ENCODE measurements around the gene PTPRJ. TPM values are rescaled to one million over a fixed set of nuclear protein-coding genes. Genes with fewer than 3 reads are reported as not detected.

Gene PTPRJ
- total RNA-seq, 1 experiment from 2014 or later, result 11.0 TPM

GRCh38 chr11:48125866-48126265, 145.5 kb downstream of the PTPRJ start:
- H3K27me3 Mint-ChIP-seq (ENCODE audit: insufficient read depth, unreplicated experiment), result no peaks in the 10 kb centered on the region
- ChIA-PET CTCF (no interaction called here), POLR2A (no interaction called here)
- no peaks in the 10 kb centered on the region for H3K27me3 ChIP-seq (replicated peaks; ENCODE audit: control insufficient read depth, insufficient read depth, low read length)
- H3K36me3 ChIP-seq (ENCODE audit: control insufficient read depth, insufficient read depth, low read length), result no peaks in the 10 kb centered on the region
- no peak overlapping the region for H3K4me3 ChIP-seq (ENCODE audit: low read depth, low read length)
- no peaks in the 10 kb centered on the region for H3K36me3 Mint-ChIP-seq (ENCODE audit: insufficient read depth, unreplicated experiment)
- no peaks in the 10 kb centered on the region for H3K4me1 Mint-ChIP-seq (ENCODE audit: low read depth, unreplicated experiment)
- no peaks in the 10 kb centered on the region for H3K9me3 ChIP-seq
- TF ChIP-seq CTCF (IDR thresholded peaks at IDR 0.05; ENCODE audit: insufficient read depth in 1 of 2, low read depth in 1 of 2, low read length in 1 of 2, severe bottlenecking in 1 of 2, unreplicated experiment in 1 of 2), result no peak
- DNase-seq, result no peak
- no peak overlapping the region for H3K4me3 Mint-ChIP-seq (ENCODE audit: unreplicated experiment)
- no peak overlapping the region for H3K27ac Mint-ChIP-seq (ENCODE audit: unreplicated experiment)
- intact Hi-C loops (cut with micrococcal nuclease; ENCODE audit: unreplicated experiment), result no loop called here
- BruUV-seq (replicated peaks), result no TSS peak
- H3K9me3 Mint-ChIP-seq (ENCODE audit: unreplicated experiment), result no peaks in the 10 kb centered on the region
- no peaks in the 10 kb centered on the region for H3K4me1 ChIP-seq

- no TSS peak for BruUV-seq (replicated peaks)
- H3K4me3 Mint-ChIP-seq (ENCODE audit: unreplicated experiment), result no peak overlapping the region
- no peaks in the 10 kb centered on the region for H3K9me3 Mint-ChIP-seq (ENCODE audit: unreplicated experiment)
- H3K9me3 ChIP-seq, result no peaks in the 10 kb centered on the region
- intact Hi-C loops (cut with micrococcal nuclease; ENCODE audit: unreplicated experiment), result no loop called here
- CTCF ChIA-PET, result no interaction called here
- TF ChIP-seq CTCF (IDR thresholded peaks at IDR 0.05; ENCODE audit: insufficient read depth in 1 of 2, low read depth in 1 of 2, low read length in 1 of 2, severe bottlenecking in 1 of 2, unreplicated experiment in 1 of 2), result no peak
- H3K4me3 ChIP-seq (ENCODE audit: low read depth, low read length), result no peak overlapping the region
- no peaks in the 10 kb centered on the region for H3K27me3 ChIP-seq (replicated peaks; ENCODE audit: control insufficient read depth, insufficient read depth, low read length)
- H3K36me3 ChIP-seq (ENCODE audit: control insufficient read depth, insufficient read depth, low read length), result no peaks in the 10 kb centered on the region
- no peaks in the 10 kb centered on the region for H3K27me3 Mint-ChIP-seq (ENCODE audit: insufficient read depth, unreplicated experiment)
- no peak for DNase-seq
- no peaks in the 10 kb centered on the region for H3K4me1 Mint-ChIP-seq (ENCODE audit: low read depth, unreplicated experiment)
- H3K36me3 Mint-ChIP-seq (ENCODE audit: insufficient read depth, unreplicated experiment), result no peaks in the 10 kb centered on the region
- POLR2A ChIA-PET, result no interaction called here
- H3K27ac Mint-ChIP-seq (ENCODE audit: unreplicated experiment), result no peak overlapping the region
- H3K4me1 ChIP-seq, result no peaks in the 10 kb centered on the region
These were observed 147.3 kb downstream of the PTPRJ start for GRCh38 chr11:48127521-48128183.

GRCh38 chr11:48129697-48130395, 149.5 kb downstream of the PTPRJ start:
- H3K27me3 Mint-ChIP-seq (ENCODE audit: insufficient read depth, unreplicated experiment), result no peaks in the 10 kb centered on the region
- no peak overlapping the region for H3K27ac Mint-ChIP-seq (ENCODE audit: unreplicated experiment)
- intact Hi-C loops (cut with micrococcal nuclease; ENCODE audit: unreplicated experiment), result no loop called here
- CTCF ChIA-PET, result interaction anchor here (0.6 kb wide), 1 partner anchor 264 kb away, joined by 3 read pairs; no protein-coding TSS in a partner anchor
- DNase-seq, result no peak
- no peak overlapping the region for H3K4me3 Mint-ChIP-seq (ENCODE audit: unreplicated experiment)
- H3K9me3 Mint-ChIP-seq (ENCODE audit: unreplicated experiment), result no peaks in the 10 kb centered on the region
- Histone ChIP-seq H3K9me3 (no peaks in the 10 kb centered on the region), H3K4me3 (ENCODE audit: low read depth, low read length) (no peak overlapping the region), H3K36me3 (ENCODE audit: control insufficient read depth, insufficient read depth, low read length) (no peaks in the 10 kb centered on the region), H3K27me3 (replicated peaks; ENCODE audit: control insufficient read depth, insufficient read depth, low read length) (no peaks in the 10 kb centered on the region), H3K4me1 (no peaks in the 10 kb centered on the region)
- POLR2A ChIA-PET, result no interaction called here
- BruUV-seq (replicated peaks), result no TSS peak
- no peaks in the 10 kb centered on the region for H3K36me3 Mint-ChIP-seq (ENCODE audit: insufficient read depth, unreplicated experiment)
- H3K4me1 Mint-ChIP-seq (ENCODE audit: low read depth, unreplicated experiment), result no peaks in the 10 kb centered on the region
- no peak for TF ChIP-seq CTCF (IDR thresholded peaks at IDR 0.05; ENCODE audit: insufficient read depth in 1 of 2, low read depth in 1 of 2, low read length in 1 of 2, severe bottlenecking in 1 of 2, unreplicated experiment in 1 of 2)

Measured in Caco-2 (cell line).